CD4-positive, alpha-beta memory T cell (primary cell): Measurements from ENCODE around the gene SPC24. TPM values are rescaled to one million over a fixed set of nuclear protein-coding genes. Genes with fewer than 3 reads are reported as not detected.

ENCODE experiments used
- CTCF ChIA-PET: fragments of 350-600 bp; sonication (Branson Sonifier 250); formaldehyde crosslinking; loops from one replicate; lab custom pipeline; 2021; ENCODE audit warnings: inconsistent platforms; ENCODE audit not compliant: partially characterized antibody; lab: Charles Lee
- POLR2A ChIA-PET: fragments of 350-600 bp; sonication (Branson Sonifier 250); formaldehyde crosslinking; loops from one replicate; lab custom pipeline; 2021; ENCODE audit not compliant: partially characterized antibody; lab: Charles Lee
- DNase-seq, 5 donors: peaks; one replicate each; pipeline versions ENCODE4 v3.0.0 to v3.0.0-alpha.2; 2020 to 2022; ENCODE audit warnings: mixed read lengths in 1 of 5
- H3K27ac ChIP-seq: one replicate; pipeline ENCODE4 v1.7.0; 2013; ENCODE audit warnings: low read depth, low read length
- H3K27me3 ChIP-seq: 2 replicates; pipeline ENCODE4 v1.7.0; 2013; ENCODE audit warnings: mild to moderate bottlenecking, low read length, moderate library complexity; ENCODE audit not compliant: insufficient read depth
- H3K36me3 ChIP-seq: 2 replicates; pipeline ENCODE4 v1.7.0; 2013; ENCODE audit warnings: mild to moderate bottlenecking, low read length, moderate library complexity; ENCODE audit not compliant: insufficient read depth
- H3K4me1 ChIP-seq: 2 replicates; pipeline ENCODE4 v1.7.0; 2013; ENCODE audit warnings: mild to moderate bottlenecking, low read length, moderate library complexity; ENCODE audit not compliant: insufficient read depth
- H3K4me3 ChIP-seq, 2 donors: one replicate each; pipeline ENCODE4 v1.7.0; 2013; ENCODE audit warnings: low read length in 2 of 2, mild to moderate bottlenecking in 1 of 2
- H3K9me3 ChIP-seq, 2 donors: one replicate each; pipeline ENCODE4 v1.7.0; 2013; ENCODE audit warnings: low read length in 2 of 2, control low read depth in 1 of 2; ENCODE audit not compliant: control insufficient read depth in 1 of 2
- H3K27ac Mint-ChIP-seq, 7 donors: one replicate each; pipeline ENCODE4 v1.8.0; 2020 to 2021; ENCODE audit warnings: mixed read lengths in 7 of 7, mild to moderate bottlenecking in 6 of 7, inconsistent platforms in 3 of 7, moderate library complexity in 3 of 7
- H3K27me3 Mint-ChIP-seq, 2 donors: one replicate each; pipeline ENCODE4 v1.8.0; 2020 to 2021; ENCODE audit warnings: mixed read lengths in 2 of 2
- H3K36me3 Mint-ChIP-seq, 2 donors: one replicate each; pipeline ENCODE4 v1.8.0; 2020 to 2021; ENCODE audit warnings: mixed read lengths in 2 of 2, inconsistent platforms in 1 of 2, mild to moderate bottlenecking in 1 of 2
- H3K4me1 Mint-ChIP-seq, 4 donors: one replicate each; pipeline ENCODE4 v1.8.0; 2020 to 2021; ENCODE audit warnings: mixed read lengths in 4 of 4, mild to moderate bottlenecking in 1 of 4
- H3K4me3 Mint-ChIP-seq, 8 donors: one replicate each; pipeline ENCODE4 v1.8.0; 2020 to 2021; ENCODE audit warnings: mixed read lengths in 8 of 8, mild to moderate bottlenecking in 7 of 8, moderate library complexity in 6 of 8, inconsistent platforms in 3 of 8
- H3K9me3 Mint-ChIP-seq, 8 donors: one replicate each; pipeline ENCODE4 v1.8.0; 2020 to 2021; ENCODE audit warnings: mixed read lengths in 8 of 8, mild to moderate bottlenecking in 5 of 8, inconsistent platforms in 3 of 8, moderate library complexity in 1 of 8
- intact Hi-C: fragments of 100-400 bp; cut with micrococcal nuclease; formaldehyde crosslinking; loops from one replicate; pipeline ENCODE4 v1.15.1; 2023
- polyA plus RNA-seq, 2 donors: library from polyadenylated mRNA; unstranded; fragments of 300-500 nt; fragmentation: Illumina TruSeq; gene quantifications; one replicate each; pipeline ENCODE4 v1.2.3, GENCODE V29; 2021
- total RNA-seq, 2 experiments: library from RNA; stranded (reverse); gene quantifications; one replicate each; pipeline ENCODE4 v1.2.3, GENCODE V29; 2021

The SPC24 gene, protein sequence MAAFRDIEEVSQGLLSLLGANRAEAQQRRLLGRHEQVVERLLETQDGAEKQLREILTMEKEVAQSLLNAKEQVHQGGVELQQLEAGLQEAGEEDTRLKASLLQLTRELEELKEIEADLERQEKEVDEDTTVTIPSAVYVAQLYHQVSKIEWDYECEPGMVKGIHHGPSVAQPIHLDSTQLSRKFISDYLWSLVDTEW
- total RNA-seq (1 to 10 TPM in 1 of 2 experiments, under 1 TPM in 1; 0.84 to 1.9 TPM), polyA plus RNA-seq (under 1 TPM in 1 of 2 donors, not detected in 1; 0.32 TPM)

DNA sequence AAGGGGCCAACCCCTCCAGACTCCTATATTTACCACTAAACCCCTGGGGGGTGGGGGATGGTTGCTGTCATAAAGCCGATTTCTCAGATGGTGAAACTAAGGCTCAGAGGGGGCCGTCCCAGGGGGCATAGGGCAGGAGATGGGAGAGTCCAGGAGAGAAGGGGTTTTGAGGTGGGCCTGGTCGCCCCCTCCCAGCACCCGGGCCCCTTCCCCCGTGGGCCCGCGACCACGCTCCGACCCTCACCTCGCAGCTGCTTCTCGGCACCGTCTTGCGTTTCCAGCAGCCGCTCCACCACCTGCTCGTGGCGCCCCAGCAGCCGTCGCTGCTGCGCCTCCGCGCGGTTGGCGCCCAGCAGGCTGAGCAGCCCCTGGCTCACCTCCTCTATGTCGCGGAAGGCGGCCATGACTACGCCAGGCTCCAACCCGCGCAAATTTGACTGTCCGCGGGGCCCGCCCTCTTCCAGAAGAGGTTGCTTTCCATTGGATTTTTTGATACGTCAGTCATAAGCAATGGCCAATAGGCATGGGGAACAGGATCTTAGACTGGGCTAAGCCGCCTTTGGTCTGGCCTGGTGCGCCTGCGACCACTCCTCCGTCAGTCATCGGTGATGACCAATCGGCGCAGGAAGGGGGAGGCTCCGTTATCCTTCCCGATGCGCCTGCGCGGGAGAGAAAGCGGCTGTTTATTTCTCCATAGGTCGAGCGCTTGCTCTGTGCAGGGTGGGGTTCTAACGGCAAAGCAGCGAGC, at the start of gene SPC24:
SPC24 (minus strand) TSS at position 410 of the 748 bp plus-strand sequence; CDS start at position 404, 6 bp downstream.
- Mint-ChIP-seq H3K36me3 (no peaks in the 10 kb centered on the region), H3K4me3 (peak within 1 kb of the TSS; percentile 85 to 94 (median 88)), H3K4me1 (peaks cover 7 to 19% (median 14%) of the 10 kb centered on the region in 4 donors), H3K27me3 (no peaks in the 10 kb centered on the region), H3K9me3 (peaks cover 0 to 4% (median 0%) of the 10 kb centered on the region in 8 donors), H3K27ac (peak within 1 kb of the TSS; percentile 55 to 93 (median 82))
- H3K36me3 ChIP-seq = no peaks in the 10 kb centered on the region
- peak within 1 kb of the TSS; percentile 20 for H3K27ac ChIP-seq
- POLR2A ChIA-PET = interaction anchor here (1.2 to 2.4 kb wide), 4 partner anchors 12 to 225 kb away, joined by 3 to 10 read pairs (median 6); partner anchors contain the start of gene SWSAP1
- peaks cover 20% of the 10 kb centered on the region for H3K4me1 ChIP-seq
- no peaks in the 10 kb centered on the region for H3K9me3 ChIP-seq
- CTCF ChIA-PET = interaction anchor here (0.6 to 1.1 kb wide), 4 partner anchors 30 to 1812 kb away, joined by 3 to 5 read pairs (median 3); no protein-coding TSS in a partner anchor
- intact Hi-C loops = loop anchor here (1.0 kb wide), 1 partner anchor 280 kb away; the partner anchor contains the start of genes ODAD3 and PRKCSH
- peak; percentile 88 to 94 (median 93) for DNase-seq
- no peaks in the 10 kb centered on the region for H3K27me3 ChIP-seq
- H3K4me3 ChIP-seq = peak within 1 kb of the TSS; percentile 74 to 84

- no peak overlapping the region for H3K27ac Mint-ChIP-seq
- H3K4me1 ChIP-seq = no peaks in the 10 kb centered on the region
- no peaks in the 10 kb centered on the region for H3K9me3 Mint-ChIP-seq
- H3K27me3 ChIP-seq = no peaks in the 10 kb centered on the region
- H3K4me1 Mint-ChIP-seq = peaks cover 0 to 1% (median 0%) of the 10 kb centered on the region in 4 donors
- no peaks in the 10 kb centered on the region for H3K36me3 ChIP-seq
- H3K4me3 Mint-ChIP-seq = no peak overlapping the region
- no peaks in the 10 kb centered on the region for H3K36me3 Mint-ChIP-seq
- no peak overlapping the region for H3K4me3 ChIP-seq
- CTCF ChIA-PET = interaction anchor here (0.6 to 3.5 kb wide), 9 partner anchors 11 to 263 kb away, joined by 3 to 24 read pairs (median 7); no protein-coding TSS in a partner anchor
- no peak overlapping the region for H3K27ac ChIP-seq
- POLR2A ChIA-PET = no interaction called here
- DNase-seq = no peak
- intact Hi-C loops = loop anchor here (1.0 kb wide), 2 partner anchors 68 to 169 kb away; no protein-coding TSS in a partner anchor
- H3K27me3 Mint-ChIP-seq = no peaks in the 10 kb centered on the region
- H3K9me3 ChIP-seq = no peaks in the 10 kb centered on the region
Measured at GRCh38 chr19:11204943-11205349, 49.4 kb upstream of the SPC24 start.

DNA sequence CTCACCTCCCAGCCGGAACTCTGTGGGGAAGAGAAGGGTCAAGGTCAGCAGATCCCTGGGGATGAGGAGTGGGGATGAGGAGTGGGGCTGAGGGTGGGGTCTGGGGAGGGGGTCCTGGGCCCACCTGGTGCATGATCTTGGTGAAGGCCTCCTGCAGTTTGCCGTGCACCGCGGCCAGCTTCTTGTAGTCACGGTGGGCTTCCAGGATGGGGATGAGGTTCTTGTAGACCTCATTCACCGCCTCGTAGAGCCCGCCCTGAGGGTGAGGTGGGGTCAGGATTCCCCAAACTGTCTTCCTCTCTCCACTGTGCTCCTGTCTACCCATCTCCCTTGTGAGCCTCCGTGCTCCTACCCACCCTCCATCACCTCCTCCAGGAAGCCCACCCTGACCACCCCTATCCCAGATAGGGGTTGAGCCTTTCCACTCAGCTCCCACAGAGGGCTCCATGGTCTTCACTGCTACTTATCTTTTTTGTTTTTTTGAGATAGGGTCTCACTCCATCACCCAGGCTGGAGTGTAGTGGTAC, 48.6 kb upstream of the SPC24 start:
- Histone ChIP-seq H3K36me3 (no peaks in the 10 kb centered on the region), H3K27ac (no peak overlapping the region), H3K4me3 (no peak overlapping the region), H3K9me3 (no peaks in the 10 kb centered on the region), H3K4me1 (no peaks in the 10 kb centered on the region), H3K27me3 (no peaks in the 10 kb centered on the region)
- Mint-ChIP-seq H3K36me3 (no peaks in the 10 kb centered on the region), H3K27ac (no peak overlapping the region), H3K4me3 (no peak overlapping the region), H3K27me3 (no peaks in the 10 kb centered on the region), H3K9me3 (no peaks in the 10 kb centered on the region), H3K4me1 (peaks cover 0 to 1% (median 0%) of the 10 kb centered on the region in 4 donors)
- intact Hi-C loops = loop anchor here (1.0 kb wide), 2 partner anchors 67 to 168 kb away; no protein-coding TSS in a partner anchor
- no peak for DNase-seq
- CTCF ChIA-PET = interaction anchor here (0.6 to 3.5 kb wide), 9 partner anchors 11 to 262 kb away, joined by 3 to 24 read pairs (median 7); no protein-coding TSS in a partner anchor
- POLR2A ChIA-PET = interaction anchor here (1.4 kb wide), 1 partner anchor 66 kb away, joined by 4 read pairs; no protein-coding TSS in a partner anchor

DNA sequence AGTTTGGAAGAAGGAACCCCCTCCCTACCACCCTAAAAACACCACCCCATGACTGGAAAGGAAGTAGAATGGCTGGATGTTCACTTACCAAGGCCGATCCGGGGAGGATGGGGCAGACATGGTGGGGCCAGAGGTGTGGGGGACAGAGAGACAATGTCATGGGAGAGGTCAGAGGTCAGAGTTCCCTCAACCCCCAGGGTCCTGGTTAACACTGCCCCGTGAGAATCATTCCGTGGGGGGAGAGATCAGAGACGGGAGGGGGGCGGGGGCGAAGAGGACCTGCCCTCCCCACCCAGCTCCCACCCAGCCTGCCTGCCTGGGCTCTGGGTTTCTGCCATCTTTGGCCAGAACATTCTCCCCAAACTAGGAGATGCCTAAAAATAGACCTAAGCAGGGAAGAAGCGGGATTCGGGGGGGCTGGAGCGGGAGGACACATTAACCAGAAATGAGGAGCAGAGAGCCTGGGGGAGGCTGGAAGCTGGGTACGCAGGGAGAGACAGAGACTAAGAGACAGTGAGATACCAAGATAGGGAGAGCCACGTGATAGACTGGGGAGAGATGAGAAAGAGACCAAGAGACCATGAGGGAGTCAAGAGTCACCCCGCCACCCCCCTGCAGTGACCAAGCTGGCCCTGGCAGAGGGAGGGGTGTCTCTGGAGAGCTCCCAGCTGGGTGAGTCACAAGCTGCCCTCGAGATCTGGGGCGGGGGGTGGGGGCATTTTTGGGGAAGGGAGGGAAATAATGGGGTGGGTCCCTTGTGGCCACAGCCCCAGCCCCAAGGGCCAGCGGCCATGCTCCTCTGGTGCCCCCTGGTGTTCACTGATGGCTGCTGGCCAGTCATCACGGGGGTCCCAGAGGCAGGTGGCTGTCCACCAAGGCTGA, 47.9 kb upstream of the SPC24 start:
- no peaks in the 10 kb centered on the region for H3K36me3 ChIP-seq
- Mint-ChIP-seq H3K4me1 (peaks cover 0 to 1% (median 0%) of the 10 kb centered on the region in 4 donors), H3K27me3 (no peaks in the 10 kb centered on the region), H3K36me3 (no peaks in the 10 kb centered on the region), H3K4me3 (no peak overlapping the region), H3K9me3 (no peaks in the 10 kb centered on the region), H3K27ac (no peak overlapping the region)
- no peak overlapping the region for H3K4me3 ChIP-seq
- H3K9me3 ChIP-seq = no peaks in the 10 kb centered on the region
- DNase-seq = peak in 1 of 5 donors; percentile 18
- CTCF ChIA-PET = interaction anchor here (0.6 to 3.5 kb wide), 10 partner anchors 11 to 364 kb away, joined by 3 to 24 read pairs (median 6); no protein-coding TSS in a partner anchor
- no peaks in the 10 kb centered on the region for H3K27me3 ChIP-seq
- intact Hi-C loops = loop anchor here (1.0 to 2.0 kb wide), 3 partner anchors 66 to 267 kb away; no protein-coding TSS in a partner anchor
- no peaks in the 10 kb centered on the region for H3K4me1 ChIP-seq
- no peak overlapping the region for H3K27ac ChIP-seq
- POLR2A ChIA-PET = interaction anchor here (1.4 kb wide), 1 partner anchor 65 kb away, joined by 4 read pairs; no protein-coding TSS in a partner anchor

GRCh38 chr19:11202488-11203193, 47.1 kb upstream of the SPC24 start:
- POLR2A ChIA-PET = no interaction called here
- H3K27ac Mint-ChIP-seq = no peak overlapping the region
- DNase-seq = no peak

DNA sequence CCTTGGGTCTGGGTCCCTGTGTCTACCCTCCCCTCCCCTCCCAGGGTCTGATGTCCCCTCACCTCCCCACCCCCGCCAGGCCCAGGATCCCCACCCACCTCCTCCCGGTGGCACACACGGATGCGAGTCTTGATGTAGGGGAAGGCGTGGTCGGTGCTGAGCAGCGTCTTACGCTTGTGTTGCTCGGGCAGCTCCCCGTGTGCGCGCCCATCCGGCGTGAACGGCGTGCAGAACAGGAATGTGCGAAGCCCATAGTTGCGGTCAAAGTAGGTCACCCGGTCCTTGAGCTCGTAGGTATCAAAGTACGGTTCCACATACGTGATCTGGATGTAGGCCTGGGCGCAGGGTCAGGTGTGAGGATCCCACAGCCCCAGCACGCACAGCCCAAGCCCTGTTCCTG, 46.2 kb upstream of the SPC24 start:
- Histone ChIP-seq H3K4me3 (no peak overlapping the region), H3K27ac (no peak overlapping the region), H3K4me1 (peaks cover 5% of the 10 kb centered on the region), H3K9me3 (no peaks in the 10 kb centered on the region), H3K27me3 (no peaks in the 10 kb centered on the region), H3K36me3 (no peaks in the 10 kb centered on the region)
- Mint-ChIP-seq H3K27ac (no peak overlapping the region), H3K4me1 (peaks cover 0 to 3% (median under 1%) of the 10 kb centered on the region in 4 donors), H3K9me3 (no peaks in the 10 kb centered on the region), H3K27me3 (no peaks in the 10 kb centered on the region), H3K36me3 (no peaks in the 10 kb centered on the region), H3K4me3 (no peak overlapping the region)
- ChIA-PET POLR2A (no interaction called here), CTCF (interaction anchor here (0.9 to 1.4 kb wide), 2 partner anchors 13 to 76 kb away, joined by 4 read pairs; no protein-coding TSS in a partner anchor)
- DNase-seq = no peak
- intact Hi-C loops = loop anchor here (2.0 kb wide), 1 partner anchor 265 kb away; no protein-coding TSS in a partner anchor

More at GRCh38 chr19:11202488-11203193, 47.1 kb upstream of the SPC24 start:
- intact Hi-C loops = loop anchor here (2.0 kb wide), 1 partner anchor 266 kb away; no protein-coding TSS in a partner anchor
- H3K27ac ChIP-seq = no peak overlapping the region
- no peaks in the 10 kb centered on the region for H3K36me3 Mint-ChIP-seq
- CTCF ChIA-PET = interaction anchor here (0.6 to 3.5 kb wide), 7 partner anchors 14 to 365 kb away, joined by 4 to 24 read pairs (median 6); no protein-coding TSS in a partner anchor
- H3K4me1 ChIP-seq = no peaks in the 10 kb centered on the region
- H3K9me3 ChIP-seq = no peaks in the 10 kb centered on the region
- no peaks in the 10 kb centered on the region for H3K9me3 Mint-ChIP-seq
- H3K4me3 Mint-ChIP-seq = no peak overlapping the region
- no peaks in the 10 kb centered on the region for H3K27me3 Mint-ChIP-seq
- no peaks in the 10 kb centered on the region for H3K36me3 ChIP-seq
- H3K4me3 ChIP-seq = no peak overlapping the region
- H3K4me1 Mint-ChIP-seq = peaks cover 0 to 3% (median 0%) of the 10 kb centered on the region in 4 donors
- no peaks in the 10 kb centered on the region for H3K27me3 ChIP-seq
